Neural cell (in vitro differentiated cells): ENCODE measurements around the gene MAPK8. TPM values are rescaled to one million over a fixed set of nuclear protein-coding genes. Genes with fewer than 3 reads are reported as not detected.

Experiments
- H2AFZ ChIP-seq: fragments of 200-600, 300-800 bp; sonication (generic), shearing (Covaris generic); 2 replicates; pipeline ENCODE4 v1.6.0; 2014; ENCODE audit warnings: low read depth, mild to moderate bottlenecking, antibody characterized with exemption, low read length, moderate library complexity
- H3F3A ChIP-seq: fragments of 200-600 bp; shearing (Covaris generic); 2 replicates; pipeline ENCODE4 v1.6.1; 2016; ENCODE audit warnings: mild to moderate bottlenecking, moderate library complexity, mixed read lengths, antibody characterized with exemption, low read length; ENCODE audit not compliant: insufficient read depth, poor library complexity, severe bottlenecking
- H3K27ac ChIP-seq: fragments of 200-600, 300-800 bp; sonication (generic), shearing (Covaris generic); 2 replicates; pipeline ENCODE4 v1.5.1; 2014; ENCODE audit warnings: mild to moderate bottlenecking, low read length, moderate library complexity
- H3K27me3 ChIP-seq: fragments of 300-800, 200-600 bp; sonication (generic), shearing (Covaris generic); 2 replicates; pipeline ENCODE4 v1.6.0; 2014; ENCODE audit warnings: mild to moderate bottlenecking, low read depth, low read length, moderate library complexity; ENCODE audit not compliant: insufficient read depth
- H3K36me3 ChIP-seq: fragments of 300-800, 200-600 bp; sonication (generic), shearing (Covaris generic); 2 replicates; pipeline ENCODE4 v1.5.1; 2014; ENCODE audit warnings: mild to moderate bottlenecking, antibody characterized with exemption, low read length, moderate library complexity; ENCODE audit not compliant: insufficient read depth
- H3K4me2 ChIP-seq: fragments of 300-800, 200-600 bp; sonication (generic), shearing (Covaris generic); 2 replicates; pipeline ENCODE4 v1.6.0; 2014; ENCODE audit warnings: mild to moderate bottlenecking, low read length
- H3K4me3 ChIP-seq: fragments of 300-800, 200-600 bp; sonication (generic), shearing (Covaris generic); 2 replicates; pipeline ENCODE4 v1.5.1; 2014; ENCODE audit warnings: mild to moderate bottlenecking, low read length, moderate library complexity
- H3K79me2 ChIP-seq: fragments of 200-600 bp; shearing (Covaris generic); replicated peaks from 2 replicates; pipeline ENCODE4 v1.6.0; 2014; ENCODE audit warnings: mild to moderate bottlenecking, low read length, moderate library complexity; ENCODE audit not compliant: insufficient read depth
- H3K9ac ChIP-seq: fragments of 300-800, 200-600 bp; sonication (generic), shearing (Covaris generic); 2 replicates; pipeline ENCODE4 v1.6.1; 2016; ENCODE audit warnings: mild to moderate bottlenecking, low read length, mixed read lengths
- H3K9me2 ChIP-seq: fragments of 200-600 bp; shearing (Covaris generic); 2 replicates; pipeline ENCODE4 v1.6.1; 2016; ENCODE audit warnings: mild to moderate bottlenecking, low read length, mixed read lengths; ENCODE audit not compliant: insufficient read depth
- H3K9me3 ChIP-seq: fragments of 200-600, 300-800 bp; sonication (generic), shearing (Covaris generic); 2 replicates; pipeline ENCODE4 v1.6.1; 2016; ENCODE audit warnings: mild to moderate bottlenecking, mixed run types, low read length, moderate library complexity, mixed read lengths
- H4K20me1 ChIP-seq: fragments of 200-600 bp; shearing (Covaris generic); 2 replicates; pipeline ENCODE4 v1.6.1; 2016; ENCODE audit warnings: mild to moderate bottlenecking, mixed run types; ENCODE audit not compliant: insufficient read depth
- CTCF ChIP-seq: fragments of 450-650 bp; IDR thresholded peaks from 2 replicates; pipeline ENCODE4 v1.5.1; 2014; ENCODE audit warnings: antibody characterized with exemption, mild to moderate bottlenecking, moderate library complexity; ENCODE audit not compliant: poor library complexity, severe bottlenecking
- EP300 ChIP-seq: fragments of 450-650 bp; conservative IDR thresholded peaks from 2 replicates; pipeline ENCODE4 v1.6.1; 2014; ENCODE audit warnings: antibody characterized with exemption, mild to moderate bottlenecking, moderate library complexity; ENCODE audit not compliant: poor library complexity, severe bottlenecking
- EZH2 ChIP-seq: fragments of 200-600, 300-800 bp; shearing (Covaris generic), sonication (generic); IDR thresholded peaks from 2 replicates; pipeline ENCODE4 v1.6.1; 2014; ENCODE audit warnings: antibody characterized with exemption, low read length, borderline replicate concordance, mild to moderate bottlenecking; ENCODE audit not compliant: insufficient read depth, poor library complexity, severe bottlenecking
- MXI1 ChIP-seq: fragments of 450-650 bp; conservative IDR thresholded peaks from 2 replicates; pipeline ENCODE4 v1.6.1; 2014; ENCODE audit warnings: antibody characterized with exemption, mild to moderate bottlenecking; ENCODE audit not compliant: poor library complexity, severe bottlenecking
- POLR2AphosphoS5 ChIP-seq: IDR thresholded peaks from 2 replicates; pipeline ENCODE4 v1.6.1; 2012
- RAD21 ChIP-seq: fragments of 450-650 bp; conservative IDR thresholded peaks from 2 replicates; pipeline ENCODE4 v1.6.1; 2014; ENCODE audit warnings: antibody characterized with exemption, mild to moderate bottlenecking, moderate library complexity
- REST ChIP-seq: IDR thresholded peaks from 2 replicates; pipeline ENCODE4 v1.6.1; 2012; ENCODE audit warnings: borderline replicate concordance
- SMC3 ChIP-seq: fragments of 450-650 bp; conservative IDR thresholded peaks from 2 replicates; pipeline ENCODE4 v1.6.1; 2014; ENCODE audit warnings: antibody characterized with exemption, mild to moderate bottlenecking, moderate library complexity; ENCODE audit not compliant: poor library complexity
- TAF1 ChIP-seq: IDR thresholded peaks from 2 replicates; pipeline ENCODE4 v1.6.1; 2012; ENCODE audit warnings: low read depth
- polyA plus RNA-seq: library from polyadenylated mRNA; depleted of rRNA; stranded (reverse); fragments of >200 nt; gene quantifications from 2 replicates; pipeline ENCODE4 v1.2.3, GENCODE V29; 2014

Gene MAPK8
- polyA plus RNA-seq, 1 donor from 2014 or later = 187 TPM

- H3F3A ChIP-seq = no peaks in the 10 kb centered on the region
- H3K9me2 ChIP-seq = no peaks in the 10 kb centered on the region
- no peak overlapping the region for H3K9ac ChIP-seq
- H3K4me2 ChIP-seq = no peak overlapping the region
- peaks cover 2% of the 10 kb centered on the region for H3K9me3 ChIP-seq
- H3K36me3 ChIP-seq = no peaks in the 10 kb centered on the region
- peaks cover 16% of the 10 kb centered on the region for H3K27me3 ChIP-seq
- H3K79me2 ChIP-seq = no peaks in the 10 kb centered on the region
- H3K27ac ChIP-seq = no peak overlapping the region
- H4K20me1 ChIP-seq = no peaks in the 10 kb centered on the region
- TF ChIP-seq CTCF (no peak), RAD21 (no peak), SMC3 (no peak), POLR2AphosphoS5 (no peak), EP300 (no peak), EZH2 (no peak), REST (no peak), MXI1 (no peak), TAF1 (no peak)
- H3K4me3 ChIP-seq = no peak overlapping the region
- H2AFZ ChIP-seq = no peak overlapping the region
Observed at GRCh38 chr10:48462482-48463020, 156.1 kb downstream of the MAPK8 start.

- Histone ChIP-seq H3K4me2 (no peak overlapping the region), H3K27ac (no peak overlapping the region), H3K9me3 (peaks cover 2% of the 10 kb centered on the region), H3K9ac (no peak overlapping the region), H3K27me3 (peaks cover 16% of the 10 kb centered on the region), H4K20me1 (no peaks in the 10 kb centered on the region), H3K9me2 (no peaks in the 10 kb centered on the region), H3K79me2 (no peaks in the 10 kb centered on the region), H3K36me3 (no peaks in the 10 kb centered on the region), H3F3A (no peaks in the 10 kb centered on the region), H2AFZ (no peak overlapping the region), H3K4me3 (no peak overlapping the region)
- no peak for TF ChIP-seq TAF1
- no peak for TF ChIP-seq EZH2
- no peak for TF ChIP-seq RAD21
- TF ChIP-seq MXI1 = no peak
- TF ChIP-seq SMC3 = no peak
- TF ChIP-seq EP300 = no peak
- no peak for TF ChIP-seq CTCF
- no peak for TF ChIP-seq REST
- TF ChIP-seq POLR2AphosphoS5 = no peak
Observed at GRCh38 chr10:48463318-48464003, 157.0 kb downstream of the MAPK8 start.
